ENCODE measurements around the gene ASIC2.

DNA sequence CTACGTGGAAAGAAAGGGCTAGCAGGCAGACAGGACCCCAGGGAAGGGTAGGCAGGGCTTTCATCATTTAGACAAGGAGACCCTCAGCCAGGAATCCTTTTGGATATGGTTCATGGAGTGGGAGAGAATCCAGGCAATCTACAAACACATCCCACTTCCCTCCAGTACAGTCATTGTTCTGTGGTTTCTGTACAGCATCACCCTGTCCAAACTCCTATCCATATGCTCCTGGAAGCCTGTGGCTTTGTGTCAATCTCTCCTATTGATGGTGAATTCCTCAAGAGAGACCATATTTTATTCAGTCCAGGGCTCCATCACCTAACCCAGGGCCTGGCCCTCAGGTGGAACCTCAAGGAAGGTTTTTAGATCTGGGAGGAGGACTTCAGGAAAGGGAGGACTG, 202.3 kb downstream of the ASIC2 start:
- TF ChIP-seq GATA2 (IDR thresholded peaks at IDR 0.05; ENCODE audit: low read depth, low read length) (no peak), GATA3 (IDR thresholded peaks at IDR 0.05; ENCODE audit: low read depth, low read length) (no peak)

Data from SH-SY5Y (cell line).